Ascending aorta (tissue), 2 donors: ENCODE data around the gene CSK. TPM values are rescaled to one million over a fixed set of nuclear protein-coding genes. Genes with fewer than 3 reads are reported as not detected.

Experiments
- DNase-seq, 2 donors: peaks; one replicate each; pipeline ENCODE4 v3.0.0-alpha.2; 2019; ENCODE audit warnings: low spot score in 2 of 2
- H3K27ac ChIP-seq, 2 donors: fragments of 200-600 bp; sonication (generic); one replicate each; pipeline ENCODE4 v1.5.1; 2016 to 2017; ENCODE audit warnings: mild to moderate bottlenecking in 1 of 2
- H3K27me3 ChIP-seq: fragments of 200-600 bp; sonication (generic); one replicate; pipeline ENCODE4 v1.5.1; 2017
- H3K36me3 ChIP-seq, 2 donors: fragments of 200-600 bp; sonication (generic); one replicate each; pipeline ENCODE4 v1.5.1; 2016
- H3K4me1 ChIP-seq, 2 donors: fragments of 200-600 bp; sonication (generic); one replicate each; pipeline ENCODE4 v1.5.1; 2016 to 2017; ENCODE audit warnings: mild to moderate bottlenecking in 1 of 2
- H3K4me3 ChIP-seq, 2 donors: fragments of 200-600 bp; sonication (generic); one replicate each; pipeline ENCODE4 v1.5.1; 2016 to 2017; ENCODE audit warnings: mild to moderate bottlenecking in 1 of 2
- H3K9me3 ChIP-seq, 2 donors: fragments of 200-600 bp; sonication (generic); one replicate each; pipeline ENCODE4 v1.5.1; 2016
- CTCF ChIP-seq, 3 experiments: fragments of 200-600 bp in 2 of 3; fragments of 450-650 bp in 1 of 3; sonication (generic) in 2 of 3; IDR thresholded peaks; one replicate each; pipeline ENCODE4 v1.5.1; 2016 to 2019; ENCODE audit warnings: antibody characterized with exemption in 3 of 3, mild to moderate bottlenecking in 1 of 3, moderate library complexity in 1 of 3
- intact Hi-C: fragments of 100-400 bp; cut with DNase I; formaldehyde crosslinking; loops from one replicate; pipeline ENCODE4 v1.15.1; 2023
- total RNA-seq: library from RNA; depleted of rRNA; stranded (reverse); fragments of >200 nt; gene quantifications from one replicate; pipeline ENCODE4 v1.1.0, GENCODE V29; 2016

Gene CSK
- total RNA-seq, 1 donor from 2014 or later, result 31.0 TPM

DNA sequence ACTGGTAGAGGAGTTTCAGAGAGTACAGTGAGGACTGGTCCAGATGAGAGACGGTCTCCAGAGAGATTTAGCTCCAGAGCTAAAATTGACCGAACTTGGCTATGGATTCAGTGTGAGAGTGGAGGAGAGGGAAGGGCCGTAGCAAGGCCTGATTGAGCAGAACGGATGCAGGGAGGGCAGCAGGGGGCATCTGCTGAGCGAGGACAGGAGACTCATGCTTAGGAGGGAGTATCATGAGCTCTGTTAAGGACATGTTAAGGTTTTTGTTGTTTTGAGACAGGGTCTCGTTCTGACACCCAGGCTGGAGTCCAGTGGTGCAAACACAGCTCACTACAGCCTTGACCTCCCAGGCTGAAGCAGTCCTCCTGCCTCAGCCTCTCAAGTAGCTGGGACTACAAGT, 23.1 kb downstream of the CSK start:
- H3K27me3 ChIP-seq, result no peaks in the 10 kb centered on the region
- no peak overlapping the region for H3K27ac ChIP-seq
- no peaks in the 10 kb centered on the region for H3K9me3 ChIP-seq
- no peak for TF ChIP-seq CTCF (IDR thresholded peaks at IDR 0.05)
- intact Hi-C loops, result no loop called here
- DNase-seq, result no peak
- no peaks in the 10 kb centered on the region for H3K4me1 ChIP-seq
- H3K36me3 ChIP-seq, result peaks cover 30 to 33% of the 10 kb centered on the region in 2 donors
- no peak overlapping the region for H3K4me3 ChIP-seq

GRCh38 chr15:74807282-74807681, 25.4 kb downstream of the CSK start:
- Histone ChIP-seq H3K36me3 (peaks cover 11 to 13% of the 10 kb centered on the region in 2 donors), H3K4me3 (no peak overlapping the region), H3K9me3 (no peaks in the 10 kb centered on the region), H3K4me1 (no peaks in the 10 kb centered on the region), H3K27me3 (no peaks in the 10 kb centered on the region), H3K27ac (no peak overlapping the region)
- intact Hi-C loops, result no loop called here
- DNase-seq, result no peak
- no peak for TF ChIP-seq CTCF (IDR thresholded peaks at IDR 0.05)

- H3K36me3 ChIP-seq, result peaks cover 3 to 4% of the 10 kb centered on the region in 2 donors
- intact Hi-C loops, result no loop called here
- no peaks in the 10 kb centered on the region for H3K27me3 ChIP-seq
- H3K4me3 ChIP-seq, result no peak overlapping the region
- DNase-seq, result no peak
- TF ChIP-seq CTCF (IDR thresholded peaks at IDR 0.05), result no peak
- H3K9me3 ChIP-seq, result no peaks in the 10 kb centered on the region
- H3K27ac ChIP-seq, result no peak overlapping the region
- no peaks in the 10 kb centered on the region for H3K4me1 ChIP-seq
Measured at GRCh38 chr15:74808078-74808839, 26.4 kb downstream of the CSK start.

DNA sequence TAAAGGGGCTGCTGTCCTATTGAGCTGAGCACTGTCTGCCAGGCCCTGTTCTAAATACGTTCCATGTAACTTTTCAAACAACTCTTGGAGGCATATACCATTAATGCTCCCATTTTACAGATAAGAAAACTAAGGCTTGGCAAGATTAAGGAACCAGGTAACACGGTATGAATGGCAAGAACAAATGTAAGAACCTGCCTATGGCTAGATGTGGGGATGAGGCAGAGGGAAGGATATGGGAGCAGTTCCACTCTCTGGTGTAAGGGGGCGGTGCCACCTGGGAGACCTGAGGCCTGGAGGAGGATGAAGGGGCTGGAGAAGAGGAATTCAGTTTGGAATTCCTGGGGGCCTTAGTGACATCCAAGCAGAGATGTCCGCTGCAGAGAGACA, 27.0 kb downstream of the CSK start:
- intact Hi-C loops, result no loop called here
- Histone ChIP-seq H3K9me3 (no peaks in the 10 kb centered on the region), H3K4me3 (no peak overlapping the region), H3K4me1 (no peaks in the 10 kb centered on the region), H3K27me3 (no peaks in the 10 kb centered on the region), H3K36me3 (no peaks in the 10 kb centered on the region), H3K27ac (no peak overlapping the region)
- TF ChIP-seq CTCF (IDR thresholded peaks at IDR 0.05), result no peak
- DNase-seq, result no peak

- no peaks in the 10 kb centered on the region for H3K4me1 ChIP-seq
- H3K27me3 ChIP-seq, result no peaks in the 10 kb centered on the region
- no peak for DNase-seq
- no peak overlapping the region for H3K27ac ChIP-seq
- H3K9me3 ChIP-seq, result no peaks in the 10 kb centered on the region
- intact Hi-C loops, result no loop called here
- no peak overlapping the region for H3K4me3 ChIP-seq
- no peaks in the 10 kb centered on the region for H3K36me3 ChIP-seq
- no peak for TF ChIP-seq CTCF (IDR thresholded peaks at IDR 0.05)
Measured at GRCh38 chr15:74809242-74809641, 27.4 kb downstream of the CSK start.
